Measurements from ENCODE around the gene FAM47B.

FAM47B gene

GRCh38 chrX:34956916-34957315 is 14.3 kb downstream of the FAM47B start:
- POLR2A ChIA-PET: no interaction called here
- CTCF ChIA-PET: no interaction called here
- TF ChIP-seq FEZF1 (tag by site-specific recombination; IDR thresholded peaks at IDR 0.05) (no peak), KLF7 (tag by site-specific recombination; IDR thresholded peaks at IDR 0.05; ENCODE audit: borderline replicate concordance) (no peak), ZBTB7A (tag by site-specific recombination; IDR thresholded peaks at IDR 0.05; ENCODE audit: low read depth) (no peak), ZNF23 (tag by site-specific recombination; IDR thresholded peaks at IDR 0.05; ENCODE audit: borderline replicate concordance) (no peak), ZNF561 (tag by site-specific recombination; IDR thresholded peaks at IDR 0.05; ENCODE audit: borderline replicate concordance) (no peak), ZSCAN23 (tag by site-specific recombination; IDR thresholded peaks at IDR 0.05) (no peak)
- Histone ChIP-seq H3K36me3 (ENCODE audit: control insufficient read depth in 2 of 2, insufficient read depth in 1 of 2, low read length in 2 of 2) (no peaks in the 10 kb centered on the region), H3K27ac (ENCODE audit: extremely low read depth, low read depth, low read length) (no peak overlapping the region), H3K4me3 (ENCODE audit: low read depth, low read length) (no peak overlapping the region), H3K9me3 (ENCODE audit: control insufficient read depth, insufficient read depth, low read depth, low read length) (no peaks in the 10 kb centered on the region), H3K4me1 (ENCODE audit: control insufficient read depth, insufficient read depth, low read length) (no peaks in the 10 kb centered on the region)

GRCh38 chrX:34961662-34962061 is 19.1 kb downstream of the FAM47B start:
- Histone ChIP-seq H3K4me3 (ENCODE audit: low read depth, low read length) (no peak overlapping the region), H3K4me1 (ENCODE audit: control insufficient read depth, insufficient read depth, low read length) (no peaks in the 10 kb centered on the region), H3K27ac (ENCODE audit: extremely low read depth, low read depth, low read length) (no peak overlapping the region), H3K9me3 (ENCODE audit: control insufficient read depth, insufficient read depth, low read depth, low read length) (no peaks in the 10 kb centered on the region), H3K36me3 (ENCODE audit: control insufficient read depth in 2 of 2, insufficient read depth in 1 of 2, low read length in 2 of 2) (no peaks in the 10 kb centered on the region)
- ChIA-PET POLR2A (no interaction called here), CTCF (no interaction called here)
- TF ChIP-seq ZNF341 (tag by site-specific recombination; IDR thresholded peaks at IDR 0.05; ENCODE audit: low read depth) (no peak), ZNF785 (tag by site-specific recombination; IDR thresholded peaks at IDR 0.05) (no peak), ZNF112 (tag by site-specific recombination; IDR thresholded peaks at IDR 0.05) (no peak), ZBTB49 (tag by site-specific recombination; IDR thresholded peaks at IDR 0.05; ENCODE audit: low read depth) (no peak)
- TF ChIP-seq, protein P1, sequence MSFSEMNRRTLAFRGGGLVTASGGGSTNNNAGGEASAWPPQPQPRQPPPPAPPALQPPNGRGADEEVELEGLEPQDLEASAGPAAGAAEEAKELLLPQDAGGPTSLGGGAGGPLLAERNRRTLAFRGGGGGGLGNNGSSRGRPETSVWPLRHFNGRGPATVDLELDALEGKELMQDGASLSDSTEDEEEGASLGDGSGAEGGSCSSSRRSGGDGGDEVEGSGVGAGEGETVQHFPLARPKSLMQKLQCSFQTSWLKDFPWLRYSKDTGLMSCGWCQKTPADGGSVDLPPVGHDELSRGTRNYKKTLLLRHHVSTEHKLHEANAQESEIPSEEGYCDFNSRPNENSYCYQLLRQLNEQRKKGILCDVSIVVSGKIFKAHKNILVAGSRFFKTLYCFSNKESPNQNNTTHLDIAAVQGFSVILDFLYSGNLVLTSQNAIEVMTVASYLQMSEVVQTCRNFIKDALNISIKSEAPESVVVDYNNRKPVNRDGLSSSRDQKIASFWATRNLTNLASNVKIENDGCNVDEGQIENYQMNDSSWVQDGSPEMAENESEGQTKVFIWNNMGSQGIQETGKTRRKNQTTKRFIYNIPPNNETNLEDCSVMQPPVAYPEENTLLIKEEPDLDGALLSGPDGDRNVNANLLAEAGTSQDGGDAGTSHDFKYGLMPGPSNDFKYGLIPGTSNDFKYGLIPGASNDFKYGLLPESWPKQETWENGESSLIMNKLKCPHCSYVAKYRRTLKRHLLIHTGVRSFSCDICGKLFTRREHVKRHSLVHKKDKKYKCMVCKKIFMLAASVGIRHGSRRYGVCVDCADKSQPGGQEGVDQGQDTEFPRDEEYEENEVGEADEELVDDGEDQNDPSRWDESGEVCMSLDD (tag by site-specific recombination; IDR thresholded peaks at IDR 0.05): no peak
- TF ChIP-seq, protein P2, sequence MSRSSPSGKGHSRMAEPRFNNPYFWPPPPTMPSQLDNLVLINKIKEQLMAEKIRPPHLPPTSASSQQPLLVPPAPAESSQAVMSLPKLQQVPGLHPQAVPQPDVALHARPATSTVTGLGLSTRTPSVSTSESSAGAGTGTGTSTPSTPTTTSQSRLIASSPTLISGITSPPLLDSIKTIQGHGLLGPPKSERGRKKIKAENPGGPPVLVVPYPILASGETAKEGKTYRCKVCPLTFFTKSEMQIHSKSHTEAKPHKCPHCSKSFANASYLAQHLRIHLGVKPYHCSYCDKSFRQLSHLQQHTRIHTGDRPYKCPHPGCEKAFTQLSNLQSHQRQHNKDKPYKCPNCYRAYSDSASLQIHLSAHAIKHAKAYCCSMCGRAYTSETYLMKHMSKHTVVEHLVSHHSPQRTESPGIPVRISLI (tag by site-specific recombination; IDR thresholded peaks at IDR 0.05): no peak

DNA sequence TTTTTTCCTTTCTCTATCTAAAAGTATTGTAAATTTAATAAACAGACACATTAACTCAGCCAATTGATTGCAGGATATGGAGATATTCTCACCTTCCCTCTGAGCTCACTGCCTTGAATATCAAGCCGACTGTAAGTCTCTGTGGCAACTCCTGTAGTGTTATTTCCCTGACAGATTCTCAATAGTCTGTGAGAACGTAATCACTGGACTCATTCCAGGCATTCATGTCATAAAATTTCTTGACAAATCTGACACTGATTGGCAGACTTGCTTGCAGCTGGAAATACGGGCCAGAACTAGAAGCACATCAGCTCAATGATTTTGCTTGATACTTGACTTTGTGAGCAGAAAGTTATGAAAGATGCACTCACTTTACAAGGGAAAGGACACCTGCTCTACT is 29.6 kb downstream of the FAM47B start:
- H3K36me3 ChIP-seq (ENCODE audit: control insufficient read depth in 2 of 2, insufficient read depth in 1 of 2, low read length in 2 of 2): no peaks in the 10 kb centered on the region
- CTCF ChIA-PET: no interaction called here
- no peaks in the 10 kb centered on the region for H3K4me1 ChIP-seq (ENCODE audit: control insufficient read depth, insufficient read depth, low read length)
- H3K27ac ChIP-seq (ENCODE audit: extremely low read depth, low read depth, low read length): no peak overlapping the region
- no peak overlapping the region for H3K4me3 ChIP-seq (ENCODE audit: low read depth, low read length)
- H3K9me3 ChIP-seq (ENCODE audit: control insufficient read depth, insufficient read depth, low read depth, low read length): no peaks in the 10 kb centered on the region
- POLR2A ChIA-PET: no interaction called here
- TF ChIP-seq ZBTB21 (tag by site-specific recombination; IDR thresholded peaks at IDR 0.05): no peak
- no peak for TF ChIP-seq ZNF354C (tag by site-specific recombination; IDR thresholded peaks at IDR 0.05; ENCODE audit: borderline replicate concordance, low read depth)
- TF ChIP-seq YY1 (tag by site-specific recombination; IDR thresholded peaks at IDR 0.05): no peak
- TF ChIP-seq ZBTB17 (tag by site-specific recombination; IDR thresholded peaks at IDR 0.05): no peak
- TF ChIP-seq ZXDB (tag by site-specific recombination; IDR thresholded peaks at IDR 0.05): no peak
- TF ChIP-seq SETDB1 (IDR thresholded peaks at IDR 0.05; ENCODE audit: insufficient read length, low read length): no peak
- TF ChIP-seq ZBTB44 (tag by site-specific recombination; IDR thresholded peaks at IDR 0.05): no peak
- no peak for TF ChIP-seq ZNF747 (tag by site-specific recombination; IDR thresholded peaks at IDR 0.05)
- TF ChIP-seq, protein P3, sequence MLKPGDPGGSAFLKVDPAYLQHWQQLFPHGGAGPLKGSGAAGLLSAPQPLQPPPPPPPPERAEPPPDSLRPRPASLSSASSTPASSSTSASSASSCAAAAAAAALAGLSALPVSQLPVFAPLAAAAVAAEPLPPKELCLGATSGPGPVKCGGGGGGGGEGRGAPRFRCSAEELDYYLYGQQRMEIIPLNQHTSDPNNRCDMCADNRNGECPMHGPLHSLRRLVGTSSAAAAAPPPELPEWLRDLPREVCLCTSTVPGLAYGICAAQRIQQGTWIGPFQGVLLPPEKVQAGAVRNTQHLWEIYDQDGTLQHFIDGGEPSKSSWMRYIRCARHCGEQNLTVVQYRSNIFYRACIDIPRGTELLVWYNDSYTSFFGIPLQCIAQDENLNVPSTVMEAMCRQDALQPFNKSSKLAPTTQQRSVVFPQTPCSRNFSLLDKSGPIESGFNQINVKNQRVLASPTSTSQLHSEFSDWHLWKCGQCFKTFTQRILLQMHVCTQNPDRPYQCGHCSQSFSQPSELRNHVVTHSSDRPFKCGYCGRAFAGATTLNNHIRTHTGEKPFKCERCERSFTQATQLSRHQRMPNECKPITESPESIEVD (tag by site-specific recombination; IDR thresholded peaks at IDR 0.05): no peak
- no peak for TF ChIP-seq KLF16 (tag by site-specific recombination; IDR thresholded peaks at IDR 0.05)
- TF ChIP-seq ZNF426 (tag by site-specific recombination; IDR thresholded peaks at IDR 0.05): no peak
- TF ChIP-seq GLI2 (tag by site-specific recombination; IDR thresholded peaks at IDR 0.05; ENCODE audit: borderline replicate concordance, low read depth): no peak
